HG03039 (cell line): ENCODE data around the gene KRT3.

Experiments
- ATAC-seq: cut with Tn5 transposase; IDR thresholded peaks from one replicate; pipeline ENCODE4 v1.9.1; 2021; ENCODE audit warnings: mild to moderate bottlenecking, moderate library complexity; ENCODE audit not compliant: unreplicated experiment

Gene KRT3

GRCh38 chr12:52741375-52742195 is 54.3 kb downstream of the KRT3 start:
- ATAC-seq = no peak

- ATAC-seq = no peak
Measured at GRCh38 chr12:52740584-52740983, 55.3 kb downstream of the KRT3 start.

- no peak for ATAC-seq
Measured at GRCh38 chr12:52739963-52740362, 56.0 kb downstream of the KRT3 start.
